Measurements from ENCODE around the gene FAM200B.

Gene FAM200B

GRCh38 chr4:15695729-15696128 is 14.1 kb downstream of the FAM200B start:
- no peak overlapping the region for H3K4me2 ChIP-seq
- no peak overlapping the region for H2AFZ ChIP-seq (ENCODE audit: low read depth)

GRCh38 chr4:15696866-15697265 is 15.2 kb downstream of the FAM200B start:
- Histone ChIP-seq H3K4me1 (ENCODE audit: low read depth, poor library complexity, severe bottlenecking) (no peaks in the 10 kb centered on the region), H2AFZ (ENCODE audit: low read depth) (no peak overlapping the region), H3K27ac (no peak overlapping the region), H3K36me3 (ENCODE audit: insufficient read depth) (no peaks in the 10 kb centered on the region), H3K27me3 (ENCODE audit: insufficient read depth, low read depth) (no peaks in the 10 kb centered on the region), H3K79me2 (ENCODE audit: insufficient read depth, low read depth) (no peaks in the 10 kb centered on the region), H3K9ac (no peak overlapping the region), H4K20me1 (ENCODE audit: insufficient read depth) (no peaks in the 10 kb centered on the region), H3K4me3 (IDR thresholded peaks at IDR 0.05; ENCODE audit: insufficient read depth, low read depth, low read length) (no peak overlapping the region), H3K4me2 (no peak overlapping the region)
- TF ChIP-seq CTCF (conservative IDR thresholded peaks at IDR 0.05; ENCODE audit: low read depth, low read length), result no peak

More at GRCh38 chr4:15695729-15696128, 14.1 kb downstream of the FAM200B start:
- Histone ChIP-seq H4K20me1 (ENCODE audit: insufficient read depth) (no peaks in the 10 kb centered on the region), H3K4me1 (ENCODE audit: low read depth, poor library complexity, severe bottlenecking) (no peaks in the 10 kb centered on the region), H3K36me3 (ENCODE audit: insufficient read depth) (no peaks in the 10 kb centered on the region), H3K9ac (no peak overlapping the region), H3K27me3 (ENCODE audit: insufficient read depth, low read depth) (no peaks in the 10 kb centered on the region), H3K4me3 (IDR thresholded peaks at IDR 0.05; ENCODE audit: insufficient read depth, low read depth, low read length) (no peak overlapping the region), H3K27ac (no peak overlapping the region), H3K79me2 (ENCODE audit: insufficient read depth, low read depth) (no peaks in the 10 kb centered on the region)
- TF ChIP-seq CTCF (conservative IDR thresholded peaks at IDR 0.05; ENCODE audit: low read depth, low read length), result no peak

GRCh38 chr4:15702941-15703403 is 21.3 kb downstream of the FAM200B start, which contains the start of gene BST1:
Gene BST1, plus strand, starts transcription at chr4:15703065. Its CDS starts 80 bp downstream, at chr4:15703145.
- Histone ChIP-seq H4K20me1 (ENCODE audit: insufficient read depth) (no peaks in the 10 kb centered on the region), H3K36me3 (ENCODE audit: insufficient read depth) (no peaks in the 10 kb centered on the region), H3K79me2 (ENCODE audit: insufficient read depth, low read depth) (no peaks in the 10 kb centered on the region), H3K4me3 (IDR thresholded peaks at IDR 0.05; ENCODE audit: insufficient read depth, low read depth, low read length) (no peak within 1 kb of the TSS), H3K4me1 (ENCODE audit: low read depth, poor library complexity, severe bottlenecking) (no peaks in the 10 kb centered on the region), H3K27me3 (ENCODE audit: insufficient read depth, low read depth) (no peaks in the 10 kb centered on the region), H3K9ac (no peak within 1 kb of the TSS), H3K27ac (no peak within 1 kb of the TSS), H2AFZ (ENCODE audit: low read depth) (no peak within 1 kb of the TSS), H3K4me2 (no peak within 1 kb of the TSS)
- no peak for TF ChIP-seq CTCF (conservative IDR thresholded peaks at IDR 0.05; ENCODE audit: low read depth, low read length)

- Histone ChIP-seq H3K27ac (no peak overlapping the region), H3K4me3 (IDR thresholded peaks at IDR 0.05; ENCODE audit: insufficient read depth, low read depth, low read length) (no peak overlapping the region), H2AFZ (ENCODE audit: low read depth) (no peak overlapping the region), H3K9ac (no peak overlapping the region), H3K4me1 (ENCODE audit: low read depth, poor library complexity, severe bottlenecking) (no peaks in the 10 kb centered on the region), H4K20me1 (ENCODE audit: insufficient read depth) (no peaks in the 10 kb centered on the region), H3K27me3 (ENCODE audit: insufficient read depth, low read depth) (no peaks in the 10 kb centered on the region), H3K4me2 (no peak overlapping the region), H3K79me2 (ENCODE audit: insufficient read depth, low read depth) (no peaks in the 10 kb centered on the region), H3K36me3 (ENCODE audit: insufficient read depth) (no peaks in the 10 kb centered on the region)
- no peak for TF ChIP-seq CTCF (conservative IDR thresholded peaks at IDR 0.05; ENCODE audit: low read depth, low read length)
Measured at GRCh38 chr4:15703439-15703838, 21.8 kb downstream of the FAM200B start.

Data from KMS-11 (cell line).